H9 (cell line): ENCODE measurements around the gene C16orf86. TPM values are rescaled to one million over a fixed set of nuclear protein-coding genes. Genes with fewer than 3 reads are reported as not detected.

Experiments
- DNase-seq: peaks from one replicate; pipeline ENCODE4 v3.0.0-alpha.2; 2017
- H2AFZ ChIP-seq: one replicate; pipeline ENCODE4 v1.6.1; 2013; ENCODE audit warnings: mild to moderate bottlenecking, low read length, control low read depth, moderate library complexity
- H2AK5ac ChIP-seq: 2 replicates; pipeline ENCODE4 v1.6.1; 2013; ENCODE audit warnings: low read length, control low read depth, mixed read lengths; ENCODE audit not compliant: insufficient read length
- H2BK120ac ChIP-seq: one replicate; pipeline ENCODE4 v1.6.1; 2013; ENCODE audit warnings: low read depth, mild to moderate bottlenecking, low read length, control low read depth, inconsistent platforms; ENCODE audit not compliant: poor library complexity, severe bottlenecking
- H2BK12ac ChIP-seq: 2 replicates; pipeline ENCODE4 v1.6.1; 2013; ENCODE audit warnings: low read length, control low read depth, mixed read lengths, low read depth; ENCODE audit not compliant: insufficient read length
- H2BK15ac ChIP-seq: 2 replicates; pipeline ENCODE4 v1.6.1; 2013; ENCODE audit warnings: low read depth, low read length, control low read depth
- H2BK20ac ChIP-seq: one replicate; pipeline ENCODE4 v1.6.1; 2013; ENCODE audit warnings: low read depth, mild to moderate bottlenecking, low read length, control low read depth, inconsistent platforms; ENCODE audit not compliant: poor library complexity, severe bottlenecking
- H2BK5ac ChIP-seq: 2 replicates; pipeline ENCODE4 v1.6.1; 2013; ENCODE audit warnings: low read length, control low read depth, mixed read lengths; ENCODE audit not compliant: insufficient read length
- H3K14ac ChIP-seq: 2 replicates; pipeline ENCODE4 v1.6.1; 2013; ENCODE audit warnings: low read length, control low read depth; ENCODE audit not compliant: insufficient read depth
- H3K18ac ChIP-seq: 2 replicates; pipeline ENCODE4 v1.6.1; 2013; ENCODE audit warnings: low read depth, mild to moderate bottlenecking, mixed read lengths, low read length, control low read depth; ENCODE audit not compliant: insufficient read length
- H3K23ac ChIP-seq: 2 replicates; pipeline ENCODE4 v1.6.1; 2013; ENCODE audit warnings: low read length, control low read depth, mixed read lengths, low read depth; ENCODE audit not compliant: insufficient read length
- H3K23me2 ChIP-seq: 2 replicates; pipeline ENCODE4 v1.6.1; 2013; ENCODE audit warnings: low read depth, mild to moderate bottlenecking, mixed read lengths, low read length, control low read depth; ENCODE audit not compliant: insufficient read length, poor library complexity, severe bottlenecking
- H3K27ac ChIP-seq: 2 replicates; pipeline ENCODE4 v1.5.1; 2013; ENCODE audit warnings: low read length, control low read depth, mixed read lengths, low read depth; ENCODE audit not compliant: insufficient read length
- H3K27me3 ChIP-seq: 2 replicates; pipeline ENCODE4 v1.6.1; 2013; ENCODE audit warnings: low read length, control low read depth, inconsistent platforms; ENCODE audit not compliant: insufficient read depth
- H3K4ac ChIP-seq: 2 replicates; pipeline ENCODE4 v1.6.1; 2013; ENCODE audit warnings: low read depth, mild to moderate bottlenecking, control low read depth, inconsistent platforms, low read length, moderate library complexity
- H3K4me1 ChIP-seq: 2 replicates; pipeline ENCODE4 v1.6.1; 2013; ENCODE audit warnings: low read length, control low read depth, inconsistent platforms; ENCODE audit not compliant: insufficient read depth
- H3K4me2 ChIP-seq: 2 replicates; pipeline ENCODE4 v1.6.1; 2013; ENCODE audit warnings: low read length, control low read depth, mixed read lengths; ENCODE audit not compliant: insufficient read length, insufficient read depth
- H3K56ac ChIP-seq: 2 replicates; pipeline ENCODE4 v1.6.1; 2013; ENCODE audit warnings: low read depth, mild to moderate bottlenecking, mixed read lengths, low read length, control low read depth; ENCODE audit not compliant: insufficient read length
- H3K79me1 ChIP-seq: 2 replicates; pipeline ENCODE4 v1.6.1; 2013; ENCODE audit warnings: low read depth, mild to moderate bottlenecking, moderate library complexity, low read length, control low read depth, inconsistent platforms; ENCODE audit not compliant: insufficient read depth, poor library complexity, severe bottlenecking
- H3K79me2 ChIP-seq: 2 replicates; pipeline ENCODE4 v1.6.1; 2013; ENCODE audit warnings: low read length, control low read depth, inconsistent platforms; ENCODE audit not compliant: insufficient read depth
- H3K9ac ChIP-seq: 2 replicates; pipeline ENCODE4 v1.6.1; 2013; ENCODE audit warnings: low read length, control low read depth, mixed read lengths; ENCODE audit not compliant: insufficient read length; ENCODE audit errors: extremely low read depth
- H3K9me3 ChIP-seq: one replicate; pipeline ENCODE4 v1.6.1; 2013; ENCODE audit warnings: low read depth, low read length, inconsistent platforms; ENCODE audit not compliant: control insufficient read depth
- H3T11ph ChIP-seq: one replicate; pipeline ENCODE4 v1.6.1; 2013; ENCODE audit warnings: mild to moderate bottlenecking, low read length, control low read depth, inconsistent platforms
- H4K20me1 ChIP-seq: one replicate; pipeline ENCODE4 v1.6.1; 2013; ENCODE audit not compliant: control insufficient read depth, insufficient read length, insufficient read depth
- H4K5ac ChIP-seq: 2 replicates; pipeline ENCODE4 v1.6.1; 2013; ENCODE audit warnings: low read depth, mild to moderate bottlenecking, mixed read lengths, low read length, control low read depth; ENCODE audit not compliant: insufficient read length
- H4K8ac ChIP-seq: replicated peaks from 2 replicates; pipeline ENCODE4 v1.6.1; 2013; ENCODE audit warnings: low read length, control low read depth, mixed read lengths, low read depth; ENCODE audit not compliant: insufficient read length
- H4K91ac ChIP-seq: 2 replicates; pipeline ENCODE4 v1.6.1; 2013; ENCODE audit warnings: low read depth, mild to moderate bottlenecking, moderate library complexity, mixed read lengths, low read length, control low read depth; ENCODE audit not compliant: insufficient read length
- H3K27ac Mint-ChIP-seq, 3 experiments: 2 replicates in 2 of 3; 3 replicates in 1 of 3; pipeline ENCODE4 v1.8.0; 2020 to 2021; ENCODE audit warnings: mixed read lengths in 3 of 3, mild to moderate bottlenecking in 1 of 3, moderate library complexity in 1 of 3
- H3K27me3 Mint-ChIP-seq: 2 replicates; pipeline ENCODE4 v1.8.0; 2021; ENCODE audit warnings: low read depth, mild to moderate bottlenecking, moderate library complexity, mixed read lengths
- H3K36me3 Mint-ChIP-seq, 3 experiments: 2 replicates in 2 of 3; 3 replicates in 1 of 3; pipeline ENCODE4 v1.8.0; 2020 to 2021; ENCODE audit warnings: low read depth in 3 of 3, mixed read lengths in 3 of 3; ENCODE audit not compliant: insufficient read depth in 1 of 3
- H3K4me1 Mint-ChIP-seq, 2 experiments: 2 replicates each; pipeline ENCODE4 v1.8.0; 2020; ENCODE audit warnings: mixed read lengths in 2 of 2
- H3K4me3 Mint-ChIP-seq, 2 experiments: 2 replicates in 1 of 2; 3 replicates in 1 of 2; pipeline ENCODE4 v1.8.0; 2020 to 2021; ENCODE audit warnings: mild to moderate bottlenecking in 2 of 2, mixed read lengths in 2 of 2, moderate library complexity in 1 of 2
- H3K9me3 Mint-ChIP-seq, 2 experiments: 2 replicates in 1 of 2; 3 replicates in 1 of 2; pipeline ENCODE4 v1.8.0; 2020; ENCODE audit warnings: mild to moderate bottlenecking in 2 of 2, mixed read lengths in 2 of 2, moderate library complexity in 1 of 2
- WGBS: extraction: QIAGEN DNeasy Blood & Tissue Kit; methylation state at CpG from one replicate; pipeline ENCODE4 v1.1.7; 2013; ENCODE audit warnings: missing lambda C conversion rate, low lambda C conversion rate, mixed read lengths; ENCODE audit not compliant: insufficient read length; ENCODE audit errors: extremely low coverage; 5-methylcytosine and 5-hydroxymethylcytosine counted together
- total RNA-seq: library from RNA; stranded (reverse); gene quantifications from 2 replicates; pipeline ENCODE4 v1.2.1, GENCODE V29; 2021
- TF ChIP-seq, protein P1 (sequence below): fragments of 200-600 bp; sonication (generic); conservative IDR thresholded peaks from 3 replicates; pipeline ENCODE4 v1.8.0; 2021; ENCODE audit warnings: antibody characterized with exemption, mild to moderate bottlenecking

The C16orf86 gene
- total RNA-seq, 1 experiment from 2014 or later: 1.5 TPM

DNA sequence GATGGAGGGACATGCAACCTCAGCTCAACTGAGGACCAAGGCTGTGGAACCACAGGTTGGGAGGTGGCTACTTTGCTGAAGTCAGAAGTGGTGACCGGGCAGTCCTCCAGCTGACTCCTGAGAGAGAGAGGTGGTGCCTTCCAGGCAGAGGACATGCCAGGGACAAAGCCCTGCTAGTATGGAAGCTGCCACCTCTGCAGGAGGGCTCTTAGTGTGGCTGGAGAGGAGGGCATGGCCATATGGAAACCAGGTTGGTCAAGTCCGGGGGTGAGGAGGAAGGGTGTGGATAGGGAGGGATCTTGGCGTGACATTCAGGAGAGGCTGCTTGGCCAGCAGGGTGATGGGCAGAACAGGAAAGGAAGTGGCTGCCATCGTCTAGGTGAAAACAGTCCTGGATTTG lies 5.7 kb downstream of the C16orf86 start:
- Histone ChIP-seq H2BK120ac (no peak overlapping the region), H4K5ac (no peak overlapping the region), H3K79me2 (no peaks in the 10 kb centered on the region), H3K79me1 (no peaks in the 10 kb centered on the region), H3K23ac (no peak overlapping the region), H3K14ac (no peak overlapping the region), H2BK5ac (no peak overlapping the region), H2BK12ac (no peak overlapping the region), H3K4ac (no peak overlapping the region), H2BK15ac (no peak overlapping the region), H3K27me3 (no peaks in the 10 kb centered on the region), H3K18ac (no peak overlapping the region), H2AK5ac (no peak overlapping the region), H2AFZ (no peak overlapping the region), H3K56ac (no peak overlapping the region), H3K4me1 (no peaks in the 10 kb centered on the region), H4K91ac (no peak overlapping the region), H3K4me2 (no peak overlapping the region), H4K20me1 (peaks cover 3% of the 10 kb centered on the region), H3K9me3 (no peaks in the 10 kb centered on the region), H3K23me2 (no peaks in the 10 kb centered on the region), H2BK20ac (no peak overlapping the region), H3K27ac (no peak overlapping the region), H4K8ac (no peak overlapping the region), H3K9ac (no peak overlapping the region), H3T11ph (no peak overlapping the region)
- no CpG with 5 or more reads among the region's 4 CpGs for WGBS
- peaks cover 2 to 4% of the 10 kb centered on the region in 2 experiments; a peak in 1 of 4 replicates for H3K4me1 Mint-ChIP-seq
- DNase-seq: no peak
- H3K4me3 Mint-ChIP-seq: no peak overlapping the region; a peak in 1 of 5 replicates
- H3K27me3 Mint-ChIP-seq: no peaks in the 10 kb centered on the region
- TF ChIP-seq, protein P1, sequence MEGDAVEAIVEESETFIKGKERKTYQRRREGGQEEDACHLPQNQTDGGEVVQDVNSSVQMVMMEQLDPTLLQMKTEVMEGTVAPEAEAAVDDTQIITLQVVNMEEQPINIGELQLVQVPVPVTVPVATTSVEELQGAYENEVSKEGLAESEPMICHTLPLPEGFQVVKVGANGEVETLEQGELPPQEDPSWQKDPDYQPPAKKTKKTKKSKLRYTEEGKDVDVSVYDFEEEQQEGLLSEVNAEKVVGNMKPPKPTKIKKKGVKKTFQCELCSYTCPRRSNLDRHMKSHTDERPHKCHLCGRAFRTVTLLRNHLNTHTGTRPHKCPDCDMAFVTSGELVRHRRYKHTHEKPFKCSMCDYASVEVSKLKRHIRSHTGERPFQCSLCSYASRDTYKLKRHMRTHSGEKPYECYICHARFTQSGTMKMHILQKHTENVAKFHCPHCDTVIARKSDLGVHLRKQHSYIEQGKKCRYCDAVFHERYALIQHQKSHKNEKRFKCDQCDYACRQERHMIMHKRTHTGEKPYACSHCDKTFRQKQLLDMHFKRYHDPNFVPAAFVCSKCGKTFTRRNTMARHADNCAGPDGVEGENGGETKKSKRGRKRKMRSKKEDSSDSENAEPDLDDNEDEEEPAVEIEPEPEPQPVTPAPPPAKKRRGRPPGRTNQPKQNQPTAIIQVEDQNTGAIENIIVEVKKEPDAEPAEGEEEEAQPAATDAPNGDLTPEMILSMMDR: no peak
- H3K9me3 Mint-ChIP-seq: no peaks in the 10 kb centered on the region
- peaks cover 0 to 4% (median 2%) of the 10 kb centered on the region in 3 experiments; a peak in 3 of 7 replicates for H3K36me3 Mint-ChIP-seq
- H3K27ac Mint-ChIP-seq: peak overlapping the region in 1 of 3 experiments; percentile 1; a peak in 2 of 7 replicates
